HCT116 (cell line): ENCODE measurements around the gene NTNG1. TPM values are rescaled to one million over a fixed set of nuclear protein-coding genes. Genes with fewer than 3 reads are reported as not detected.

Experiments used
- ATAC-seq: fragments of 200-7000 bp; cut with Tn5 transposase; 2 replicates; pipeline ENCODE4 v1.9.1; 2020; ENCODE audit warnings: mild to moderate bottlenecking, moderate library complexity
- BruUV-seq: library from RNA; stranded (reverse); fragments of 400-500 nt; replicated peaks from 2 replicates; lab custom pipeline; 2021; lab: Mats Ljungman, UMichigan
- CTCF ChIA-PET: fragments of 300-600 bp; sonication (Branson Sonifier 250); formaldehyde crosslinking; loops from one replicate; lab custom pipeline; 2021; ENCODE audit warnings: antibody characterized with exemption; lab: Charles Lee
- POLR2A ChIA-PET: fragments of 300-600, 350-600 bp; sonication (Branson Sonifier 250); formaldehyde crosslinking; loops from one replicate; lab custom pipeline; 2021; ENCODE audit warnings: antibody characterized with exemption; lab: Charles Lee
- RAD21 ChIA-PET, 2 experiments: fragments of 300-600 bp; sonication (Branson Sonifier 250); formaldehyde crosslinking; loops; one replicate each; lab custom pipeline; 2023; ENCODE audit warnings: low total read pairs in 2 of 2; ENCODE audit not compliant: uncharacterized antibody in 2 of 2, unreplicated experiment in 2 of 2, low non-redundant PET in 1 of 2; lab: Charles Lee
- DNase-seq: peaks from one replicate; pipeline ENCODE4 v3.0.0-alpha.2; 2010; ENCODE audit warnings: low read depth, low spot score
- H2AFZ ChIP-seq: fragments of 200-600 bp; shearing (Covaris generic), sonication (generic); 2 replicates; pipeline ENCODE4 v1.6.1; 2017; ENCODE audit warnings: low read depth, mixed run types, mixed read lengths, antibody characterized with exemption, low read length; ENCODE audit not compliant: poor library complexity, severe bottlenecking
- H3K27ac ChIP-seq: 2 replicates; pipeline ENCODE4 v1.5.1; 2012; ENCODE audit warnings: low read depth, low read length
- H3K27me3 ChIP-seq: fragments of 200-600 bp; sonication (generic); 2 replicates; pipeline ENCODE4 v1.6.1; 2016; ENCODE audit warnings: mixed run types, low read length, mixed read lengths; ENCODE audit not compliant: insufficient read depth
- H3K36me3 ChIP-seq, 2 experiments: fragments of 200-500 bp in 1 of 2; fragments of 200-600 bp in 1 of 2; sonication (Bioruptor generic) in 1 of 2; sonication (generic) in 1 of 2; 2 replicates each; pipeline versions ENCODE4 v1.5.1 to v1.6.1; 2014 to 2016; ENCODE audit warnings: low read length in 2 of 2, inconsistent platforms in 1 of 2, mixed read lengths in 1 of 2, mixed run types in 1 of 2; ENCODE audit not compliant: insufficient read depth in 2 of 2, control insufficient read depth in 1 of 2
- H3K4me1 ChIP-seq, 2 experiments: fragments of 200-600 bp in 1 of 2; sonication (generic) in 1 of 2; 2 replicates each; pipeline versions ENCODE4 v1.5.1 to v1.6.1; 2012 to 2017; ENCODE audit warnings: low read length in 2 of 2, inconsistent platforms in 1 of 2, mild to moderate bottlenecking in 1 of 2, mixed read lengths in 1 of 2, mixed run types in 1 of 2, moderate library complexity in 1 of 2; ENCODE audit not compliant: insufficient read depth in 2 of 2, control insufficient read depth in 1 of 2
- H3K4me2 ChIP-seq: fragments of 200-600 bp; sonication (generic); 2 replicates; pipeline ENCODE4 v1.6.1; 2017; ENCODE audit warnings: mixed run types, low read length, mixed read lengths
- H3K4me3 ChIP-seq, 2 experiments: fragments of 200-600 bp in 1 of 2; sonication (generic) in 1 of 2; replicated peaks in 1 of 2; 2 replicates each; pipeline ENCODE4 v1.5.1; 2011 to 2016; ENCODE audit warnings: low read length in 2 of 2, control low read depth in 1 of 2, low read depth in 1 of 2, mild to moderate bottlenecking in 1 of 2, mixed read lengths in 1 of 2, mixed run types in 1 of 2
- H3K79me2 ChIP-seq: fragments of 200-600 bp; sonication (generic); 2 replicates; pipeline ENCODE4 v1.6.1; 2017; ENCODE audit warnings: mild to moderate bottlenecking, mixed run types, low read length, moderate library complexity, mixed read lengths; ENCODE audit not compliant: insufficient read depth
- H3K9ac ChIP-seq: fragments of 200-600 bp; sonication (generic); 2 replicates; pipeline ENCODE4 v1.6.1; 2016; ENCODE audit warnings: low read length, mixed read lengths
- H3K9me2 ChIP-seq: fragments of 200-600 bp; sonication (generic), shearing (Covaris generic); 2 replicates; pipeline ENCODE4 v1.6.1; 2017; ENCODE audit warnings: mixed run types, mild to moderate bottlenecking, moderate library complexity; ENCODE audit not compliant: insufficient read depth
- H3K9me3 ChIP-seq, 2 experiments: fragments of 200-500 bp in 1 of 2; fragments of 200-600 bp in 1 of 2; sonication (Bioruptor generic) in 1 of 2; sonication (generic) in 1 of 2; 2 replicates each; pipeline ENCODE4 v1.6.1; 2014 to 2017; ENCODE audit warnings: low read length in 2 of 2, mixed read lengths in 2 of 2, inconsistent platforms in 1 of 2, low read depth in 1 of 2, mild to moderate bottlenecking in 1 of 2, mixed run types in 1 of 2, moderate library complexity in 1 of 2; ENCODE audit not compliant: control insufficient read depth in 1 of 2, insufficient read depth in 1 of 2
- H4K20me1 ChIP-seq: fragments of 200-600 bp; sonication (generic), shearing (Covaris generic); 2 replicates; pipeline ENCODE4 v1.6.1; 2017; ENCODE audit warnings: mixed run types, mild to moderate bottlenecking, moderate library complexity; ENCODE audit not compliant: insufficient read depth
- ATF3 ChIP-seq: IDR thresholded peaks from 2 replicates; pipeline ENCODE4 v1.6.1; 2012
- CEBPB ChIP-seq: IDR thresholded peaks from 2 replicates; pipeline ENCODE4 v1.6.1; 2012; ENCODE audit warnings: low read depth
- CTCF ChIP-seq, 3 experiments: fragments of 200-600 bp in 1 of 3; sonication (generic) in 1 of 3; IDR thresholded peaks in 2 of 3; conservative IDR thresholded peaks in 1 of 3; 2 replicates each; pipeline ENCODE4 v1.5.1; 2012 to 2017; ENCODE audit warnings: low read depth in 2 of 3, low read length in 2 of 3, antibody characterized with exemption in 1 of 3, borderline replicate concordance in 1 of 3, control low read depth in 1 of 3, mild to moderate bottlenecking in 1 of 3, mixed read lengths in 1 of 3, mixed run types in 1 of 3, moderate library complexity in 1 of 3; ENCODE audit not compliant: insufficient read depth in 1 of 3
- ELF1 ChIP-seq: IDR thresholded peaks from 2 replicates; pipeline ENCODE4 v1.6.1; 2012; ENCODE audit warnings: low read depth, borderline replicate concordance
- EZH2 ChIP-seq: fragments of 200-600 bp; sonication (generic); IDR thresholded peaks from 2 replicates; pipeline ENCODE4 v1.6.1; 2017; ENCODE audit warnings: antibody characterized with exemption, mixed run types
- JUND ChIP-seq: IDR thresholded peaks from 2 replicates; pipeline ENCODE4 v1.6.1; 2012
- SIN3A ChIP-seq: IDR thresholded peaks from 2 replicates; pipeline ENCODE4 v1.6.1; 2012; ENCODE audit warnings: low read depth
- SRF ChIP-seq: IDR thresholded peaks from 2 replicates; pipeline ENCODE4 v1.6.1; 2012; ENCODE audit warnings: low read depth
- TCF7L2 ChIP-seq: IDR thresholded peaks from 2 replicates; pipeline ENCODE4 v1.7.0; 2011; ENCODE audit warnings: borderline replicate concordance, inconsistent platforms; ENCODE audit not compliant: insufficient read depth, insufficient read length; ENCODE audit errors: extremely low read depth
- intact Hi-C: fragments of 100-400 bp; cut with micrococcal nuclease; formaldehyde crosslinking; loops from 2 replicates; pipeline ENCODE4 v1.10.0; 2022
- total RNA-seq: library from RNA; stranded (reverse); gene quantifications from one replicate; pipeline ENCODE4 v1.2.1, GENCODE V29; 2021; ENCODE audit not compliant: unreplicated experiment
- TF ChIP-seq, protein P1 (sequence below): IDR thresholded peaks from 2 replicates; pipeline ENCODE4 v1.6.1; 2012
- TF ChIP-seq, protein P2 (sequence below): IDR thresholded peaks from 2 replicates; pipeline ENCODE4 v1.6.1; 2011; ENCODE audit warnings: mild to moderate bottlenecking, low read length, moderate library complexity; ENCODE audit not compliant: insufficient replicate concordance; ENCODE audit errors: extremely low read depth

NTNG1 gene
- total RNA-seq, 1 experiment from 2014 or later, result not detected

GRCh38 chr1:107323784-107324183 is 182.9 kb downstream of the NTNG1 start:
- CTCF ChIA-PET, result no interaction called here
- no peaks in the 10 kb centered on the region for H4K20me1 ChIP-seq
- TF ChIP-seq SIN3A, result no peak
- TF ChIP-seq, protein P1, sequence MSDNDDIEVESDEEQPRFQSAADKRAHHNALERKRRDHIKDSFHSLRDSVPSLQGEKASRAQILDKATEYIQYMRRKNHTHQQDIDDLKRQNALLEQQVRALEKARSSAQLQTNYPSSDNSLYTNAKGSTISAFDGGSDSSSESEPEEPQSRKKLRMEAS, result no peak
- TF ChIP-seq, protein P2, sequence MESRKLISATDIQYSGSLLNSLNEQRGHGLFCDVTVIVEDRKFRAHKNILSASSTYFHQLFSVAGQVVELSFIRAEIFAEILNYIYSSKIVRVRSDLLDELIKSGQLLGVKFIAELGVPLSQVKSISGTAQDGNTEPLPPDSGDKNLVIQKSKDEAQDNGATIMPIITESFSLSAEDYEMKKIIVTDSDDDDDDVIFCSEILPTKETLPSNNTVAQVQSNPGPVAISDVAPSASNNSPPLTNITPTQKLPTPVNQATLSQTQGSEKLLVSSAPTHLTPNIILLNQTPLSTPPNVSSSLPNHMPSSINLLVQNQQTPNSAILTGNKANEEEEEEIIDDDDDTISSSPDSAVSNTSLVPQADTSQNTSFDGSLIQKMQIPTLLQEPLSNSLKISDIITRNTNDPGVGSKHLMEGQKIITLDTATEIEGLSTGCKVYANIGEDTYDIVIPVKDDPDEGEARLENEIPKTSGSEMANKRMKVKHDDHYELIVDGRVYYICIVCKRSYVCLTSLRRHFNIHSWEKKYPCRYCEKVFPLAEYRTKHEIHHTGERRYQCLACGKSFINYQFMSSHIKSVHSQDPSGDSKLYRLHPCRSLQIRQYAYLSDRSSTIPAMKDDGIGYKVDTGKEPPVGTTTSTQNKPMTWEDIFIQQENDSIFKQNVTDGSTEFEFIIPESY, result no peak
- no peak for TF ChIP-seq EZH2
- TF ChIP-seq CEBPB, result no peak
- TF ChIP-seq TCF7L2, result no peak
- TF ChIP-seq ATF3, result no peak
- TF ChIP-seq CTCF (IDR thresholded peaks at IDR 0.05 in 2 of 3, conservative IDR thresholded peaks at IDR 0.05 in 1 of 3; ENCODE audit: borderline replicate concordance in 1 of 3, insufficient read depth in 1 of 3, low read depth in 2 of 3, low read length in 2 of 3), result no peak
- TF ChIP-seq JUND, result no peak
- TF ChIP-seq SRF, result no peak
- TF ChIP-seq ELF1, result no peak

More at GRCh38 chr1:107323784-107324183, 182.9 kb downstream of the NTNG1 start:
- Histone ChIP-seq H3K4me3 (no peak overlapping the region), H3K4me2 (no peak overlapping the region), H2AFZ (no peak overlapping the region), H3K79me2 (no peaks in the 10 kb centered on the region), H3K27me3 (no peaks in the 10 kb centered on the region), H3K27ac (no peak overlapping the region), H3K4me1 (no peaks in the 10 kb centered on the region), H3K9ac (no peak overlapping the region), H3K36me3 (no peaks in the 10 kb centered on the region), H3K9me2 (no peaks in the 10 kb centered on the region), H3K9me3 (peaks cover 0 to 13% of the 10 kb centered on the region in 2 experiments; a peak in 2 of 4 replicates)
- intact Hi-C loops, result no loop called here
- ATAC-seq (no peak), DNase-seq (no peak)
- ChIA-PET POLR2A (no interaction called here), RAD21 (no interaction called here)
- BruUV-seq, result no TSS peak
